Stimulated activated CD4-positive, alpha-beta T cell treated with anti-CD3 and anti-CD28 coated beads, TNF-alpha, amount 100 ng/mL, for 4 hours (primary cell): Measurements from ENCODE around the gene BIRC7.

ENCODE experiments used
- DNase-seq, 3 experiments: peaks; one replicate each; pipeline ENCODE4 v3.0.0-alpha.2; 2020; ENCODE audit warnings: low read depth in 3 of 3

BIRC7 gene

GRCh38 chr20:63281742-63282665 is 46.3 kb downstream of the BIRC7 start:
- DNase-seq = no peak

GRCh38 chr20:63282946-63283345 is 47.2 kb downstream of the BIRC7 start:
- DNase-seq = no peak

- DNase-seq = no peak
Observed at GRCh38 chr20:63283397-63284082, 47.8 kb downstream of the BIRC7 start.

- DNase-seq = no peak
Observed at GRCh38 chr20:63284083-63284440, 48.4 kb downstream of the BIRC7 start.

GRCh38 chr20:63284544-63284949 is 48.8 kb downstream of the BIRC7 start:
- DNase-seq = no peak

GRCh38 chr20:63284981-63285524 is 49.3 kb downstream of the BIRC7 start:
- no peak for DNase-seq

GRCh38 chr20:63285636-63286615 is 50.2 kb downstream of the BIRC7 start:
- no peak for DNase-seq

- DNase-seq = no peak
Observed at GRCh38 chr20:63286781-63287696, 51.3 kb downstream of the BIRC7 start.

GRCh38 chr20:63287697-63288580 is 52.2 kb downstream of the BIRC7 start:
- DNase-seq = no peak

GRCh38 chr20:63288581-63289251 is 53.0 kb downstream of the BIRC7 start:
- DNase-seq = no peak

GRCh38 chr20:63289311-63290135 is 53.8 kb downstream of the BIRC7 start:
- DNase-seq = no peak
